Measurements from ENCODE around the gene FREM3.
A peak's percentile ranks its signal among the peaks of the same experiment; 100 is the strongest.

Gene FREM3

GRCh38 chr4:143623896-143624295, 76.6 kb downstream of the FREM3 start:
- DNase-seq (ENCODE audit: low read depth), result no peak
- no peak overlapping the region for H3K4me3 ChIP-seq (ENCODE audit: low read depth, low read length)
- no peak for TF ChIP-seq CTCF (IDR thresholded peaks at IDR 0.05; ENCODE audit: low read depth, low read length, missing control alignments)
- in situ Hi-C loops (cut with HindIII; ENCODE audit: low sequenced_read_pairs), result no loop called here

DNA sequence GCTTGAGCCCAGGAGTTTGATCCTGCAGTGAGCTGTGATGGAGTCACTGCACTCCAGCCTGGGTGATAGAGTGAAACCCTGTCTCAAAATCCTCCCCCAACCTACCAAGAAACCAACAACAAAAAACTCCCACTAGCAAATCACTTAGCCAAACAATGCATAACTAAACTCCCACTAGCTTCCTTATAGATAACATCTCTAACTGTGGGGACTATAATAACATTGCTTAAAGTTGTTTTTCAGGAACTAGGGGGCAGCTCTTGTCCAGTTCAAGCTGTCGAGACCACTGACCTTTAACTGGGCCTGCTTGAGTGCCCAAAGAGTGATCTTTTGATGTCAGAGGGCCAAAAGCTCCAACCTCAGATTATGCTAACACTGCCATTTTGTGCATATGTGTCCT, 81.7 kb downstream of the FREM3 start:
- in situ Hi-C loops (cut with HindIII; ENCODE audit: low sequenced_read_pairs), result no loop called here
- H3K4me3 ChIP-seq (ENCODE audit: low read depth, low read length), result no peak overlapping the region
- TF ChIP-seq CTCF (IDR thresholded peaks at IDR 0.05; ENCODE audit: low read depth, low read length, missing control alignments), result no peak
- no peak for DNase-seq (ENCODE audit: low read depth)

GRCh38 chr4:143617994-143618679, 82.3 kb downstream of the FREM3 start:
- in situ Hi-C loops (cut with HindIII; ENCODE audit: low sequenced_read_pairs), result no loop called here
- TF ChIP-seq CTCF (IDR thresholded peaks at IDR 0.05; ENCODE audit: low read depth, low read length, missing control alignments), result no peak
- no peak overlapping the region for H3K4me3 ChIP-seq (ENCODE audit: low read depth, low read length)
- peak; percentile 29 for DNase-seq (ENCODE audit: low read depth)

DNA sequence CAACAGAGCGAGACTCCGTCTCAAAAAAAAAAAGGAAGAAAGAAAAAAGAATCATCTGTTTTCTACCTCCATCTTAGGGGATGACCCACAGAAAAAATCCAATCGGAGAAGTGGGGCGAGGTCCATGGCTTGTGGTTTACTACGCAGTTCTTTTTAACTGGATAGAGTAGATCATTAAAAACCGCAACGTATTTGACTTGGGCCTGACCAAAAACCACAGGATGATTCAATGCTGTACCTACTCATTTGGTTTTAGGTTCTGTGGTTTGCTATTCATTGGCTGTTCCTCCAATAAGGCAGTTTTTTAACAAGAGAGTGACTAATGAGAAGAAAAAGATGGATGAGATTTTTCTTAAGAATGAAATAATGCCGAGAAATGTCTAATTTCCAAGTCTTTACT, 83.7 kb downstream of the FREM3 start:
- DNase-seq (ENCODE audit: low read depth), result peak; percentile 80
- H3K4me3 ChIP-seq (ENCODE audit: low read depth, low read length), result no peak overlapping the region
- in situ Hi-C loops (cut with HindIII; ENCODE audit: low sequenced_read_pairs), result no loop called here
- TF ChIP-seq CTCF (IDR thresholded peaks at IDR 0.05; ENCODE audit: low read depth, low read length, missing control alignments), result no peak

DNA sequence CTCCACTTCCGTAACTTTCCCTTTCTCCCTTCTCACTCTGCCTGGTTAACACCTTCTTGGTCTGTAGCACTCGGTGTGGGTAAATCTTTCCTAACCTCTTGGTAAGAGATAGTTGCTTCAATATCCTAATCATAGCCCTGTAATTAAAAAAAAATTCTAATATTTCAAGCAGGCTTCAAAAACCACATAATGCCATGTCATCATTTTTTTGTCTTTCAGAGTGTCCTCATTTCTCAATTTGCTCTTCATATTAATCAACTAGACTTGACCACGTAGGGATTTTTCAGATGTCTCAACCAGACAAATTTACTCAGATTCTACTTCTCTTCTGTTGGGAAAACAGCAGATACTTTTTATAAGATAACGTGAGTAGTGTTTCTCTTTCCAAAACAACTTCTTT, 91.0 kb downstream of the FREM3 start:
- H3K4me3 ChIP-seq (ENCODE audit: low read depth, low read length), result no peak overlapping the region
- in situ Hi-C loops (cut with HindIII; ENCODE audit: low sequenced_read_pairs), result no loop called here
- TF ChIP-seq CTCF (IDR thresholded peaks at IDR 0.05; ENCODE audit: low read depth, low read length, missing control alignments), result no peak
- no peak for DNase-seq (ENCODE audit: low read depth)

GRCh38 chr4:143606480-143606879, 94.0 kb downstream of the FREM3 start:
- no peak for TF ChIP-seq CTCF (IDR thresholded peaks at IDR 0.05; ENCODE audit: low read depth, low read length, missing control alignments)
- no peak for DNase-seq (ENCODE audit: low read depth)
- H3K4me3 ChIP-seq (ENCODE audit: low read depth, low read length), result no peak overlapping the region
- in situ Hi-C loops (cut with HindIII; ENCODE audit: low sequenced_read_pairs), result no loop called here

Measured in astrocyte of the cerebellum (primary cell).